ENCODE data around the gene TANC1. TPM values are rescaled to one million over a fixed set of nuclear protein-coding genes. Genes with fewer than 3 reads are reported as not detected.

Gene TANC1
- total RNA-seq, 1 donor from 2014 or later, result not detected

GRCh38 chr2:158934170-158934569 is 34.3 kb upstream of the TANC1 start:
- DNase-seq (no peak), ATAC-seq (ENCODE audit: low read depth) (no peak)
- Mint-ChIP-seq H3K9me3 (peaks cover 4% of the 10 kb centered on the region), H3K27ac (no peak overlapping the region), H3K27me3 (peaks cover 9% of the 10 kb centered on the region), H3K4me1 (no peaks in the 10 kb centered on the region), H3K36me3 (ENCODE audit: low read depth) (no peaks in the 10 kb centered on the region), H3K4me3 (no peak overlapping the region)
- intact Hi-C loops (cut with micrococcal nuclease), result no loop called here
- POLR2A ChIA-PET, result no interaction called here
- CTCF ChIA-PET, result no interaction called here
- TF ChIP-seq CTCF (IDR thresholded peaks at IDR 0.05), result no peak

- TF ChIP-seq CTCF (IDR thresholded peaks at IDR 0.05), result no peak
- CTCF ChIA-PET, result no interaction called here
- no peak overlapping the region for H3K27ac Mint-ChIP-seq
Observed at GRCh38 chr2:158935617-158936016, 32.8 kb upstream of the TANC1 start.

GRCh38 chr2:158936978-158937377 is 31.5 kb upstream of the TANC1 start:
- ATAC-seq (ENCODE audit: low read depth) (no peak), DNase-seq (no peak)
- Mint-ChIP-seq H3K4me1 (no peaks in the 10 kb centered on the region), H3K4me3 (no peak overlapping the region), H3K9me3 (no peaks in the 10 kb centered on the region), H3K36me3 (ENCODE audit: low read depth) (no peaks in the 10 kb centered on the region), H3K27ac (no peak overlapping the region), H3K27me3 (peaks cover 7% of the 10 kb centered on the region)
- CTCF ChIA-PET, result no interaction called here
- intact Hi-C loops (cut with micrococcal nuclease), result no loop called here
- no peak for TF ChIP-seq CTCF (IDR thresholded peaks at IDR 0.05)
- POLR2A ChIA-PET, result no interaction called here

More at GRCh38 chr2:158935617-158936016, 32.8 kb upstream of the TANC1 start:
- DNase-seq, result no peak
- intact Hi-C loops (cut with micrococcal nuclease), result no loop called here
- POLR2A ChIA-PET, result no interaction called here
- no peaks in the 10 kb centered on the region for H3K9me3 Mint-ChIP-seq
- no peak for ATAC-seq (ENCODE audit: low read depth)
- H3K27me3 Mint-ChIP-seq, result peaks cover 7% of the 10 kb centered on the region
- H3K36me3 Mint-ChIP-seq (ENCODE audit: low read depth), result no peaks in the 10 kb centered on the region
- H3K4me3 Mint-ChIP-seq, result no peak overlapping the region
- H3K4me1 Mint-ChIP-seq, result no peaks in the 10 kb centered on the region

GRCh38 chr2:158940356-158940755 is 28.1 kb upstream of the TANC1 start:
- H3K27ac Mint-ChIP-seq, result no peak overlapping the region
- intact Hi-C loops (cut with micrococcal nuclease), result no loop called here
- DNase-seq (no peak), ATAC-seq (ENCODE audit: low read depth) (no peak)
- no peaks in the 10 kb centered on the region for H3K9me3 Mint-ChIP-seq
- TF ChIP-seq CTCF (IDR thresholded peaks at IDR 0.05), result no peak
- H3K4me3 Mint-ChIP-seq, result no peak overlapping the region
- CTCF ChIA-PET, result no interaction called here
- H3K4me1 Mint-ChIP-seq, result no peaks in the 10 kb centered on the region
- H3K36me3 Mint-ChIP-seq (ENCODE audit: low read depth), result no peaks in the 10 kb centered on the region
- POLR2A ChIA-PET, result no interaction called here
- peaks cover 4% of the 10 kb centered on the region for H3K27me3 Mint-ChIP-seq

- ATAC-seq (ENCODE audit: low read depth), result no peak
- TF ChIP-seq CTCF (IDR thresholded peaks at IDR 0.05), result no peak
- Mint-ChIP-seq H3K27ac (no peak overlapping the region), H3K4me3 (no peak overlapping the region), H3K27me3 (no peaks in the 10 kb centered on the region), H3K36me3 (ENCODE audit: low read depth) (no peaks in the 10 kb centered on the region), H3K4me1 (peaks cover 3% of the 10 kb centered on the region), H3K9me3 (no peaks in the 10 kb centered on the region)
- ChIA-PET POLR2A (no interaction called here), CTCF (no interaction called here)
- DNase-seq, result no peak
- intact Hi-C loops (cut with micrococcal nuclease), result no loop called here
Observed at GRCh38 chr2:158943973-158944372, 24.5 kb upstream of the TANC1 start.

Measured in activated B cell treated with CpG ODN at 0.5 μM for 24 hours (primary cell).